LNCAP (cell line): ENCODE data around the gene EWSR1.
A peak's percentile ranks its signal among the peaks of the same experiment; 100 is the strongest.

Experiments
- TF ChIP-seq, protein P1 (sequence below): fragments of 450-650 bp; IDR thresholded peaks from 2 replicates; pipeline ENCODE4 v1.5.1; 2017; ENCODE audit warnings: mild to moderate bottlenecking

EWSR1 gene

GRCh38 chr22:29302681-29303465, 34.8 kb downstream of the EWSR1 start:
- TF ChIP-seq, protein P1, sequence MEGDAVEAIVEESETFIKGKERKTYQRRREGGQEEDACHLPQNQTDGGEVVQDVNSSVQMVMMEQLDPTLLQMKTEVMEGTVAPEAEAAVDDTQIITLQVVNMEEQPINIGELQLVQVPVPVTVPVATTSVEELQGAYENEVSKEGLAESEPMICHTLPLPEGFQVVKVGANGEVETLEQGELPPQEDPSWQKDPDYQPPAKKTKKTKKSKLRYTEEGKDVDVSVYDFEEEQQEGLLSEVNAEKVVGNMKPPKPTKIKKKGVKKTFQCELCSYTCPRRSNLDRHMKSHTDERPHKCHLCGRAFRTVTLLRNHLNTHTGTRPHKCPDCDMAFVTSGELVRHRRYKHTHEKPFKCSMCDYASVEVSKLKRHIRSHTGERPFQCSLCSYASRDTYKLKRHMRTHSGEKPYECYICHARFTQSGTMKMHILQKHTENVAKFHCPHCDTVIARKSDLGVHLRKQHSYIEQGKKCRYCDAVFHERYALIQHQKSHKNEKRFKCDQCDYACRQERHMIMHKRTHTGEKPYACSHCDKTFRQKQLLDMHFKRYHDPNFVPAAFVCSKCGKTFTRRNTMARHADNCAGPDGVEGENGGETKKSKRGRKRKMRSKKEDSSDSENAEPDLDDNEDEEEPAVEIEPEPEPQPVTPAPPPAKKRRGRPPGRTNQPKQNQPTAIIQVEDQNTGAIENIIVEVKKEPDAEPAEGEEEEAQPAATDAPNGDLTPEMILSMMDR: no peak

GRCh38 chr22:29305836-29306174, 37.7 kb downstream of the EWSR1 start:
- TF ChIP-seq, protein P1: no peak

DNA sequence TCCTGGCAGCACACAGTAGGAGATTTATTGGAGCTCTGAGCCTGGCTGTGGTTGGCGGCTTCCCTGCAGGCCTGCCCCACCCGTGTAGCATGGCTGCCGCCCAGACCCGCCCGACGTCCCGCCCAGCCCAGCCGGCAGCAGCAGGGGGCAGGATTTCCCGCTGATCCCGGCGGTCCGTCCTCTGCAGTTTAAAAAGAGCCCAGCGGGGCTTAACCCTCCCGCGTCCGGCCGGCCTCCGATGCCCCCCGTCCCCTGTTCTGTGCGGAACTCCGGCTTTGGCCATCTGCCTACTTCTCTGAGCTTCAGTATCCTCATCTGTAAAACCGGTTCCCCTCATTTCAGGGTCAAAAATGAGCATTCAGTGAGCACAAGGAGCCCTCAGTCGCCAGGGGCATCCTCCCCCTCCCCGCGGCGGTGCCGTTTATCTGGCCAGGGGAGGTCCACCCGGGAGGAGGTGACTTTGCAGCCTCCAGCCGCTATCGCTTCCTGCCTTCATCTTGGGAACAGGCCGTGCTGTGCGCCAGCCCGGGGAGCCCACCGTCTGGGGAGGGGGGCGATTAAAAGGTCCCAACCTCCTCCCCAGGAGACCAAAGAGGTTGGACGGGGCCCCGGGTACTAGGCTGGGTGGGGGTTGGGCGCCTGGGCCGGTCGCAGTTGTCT, 38.2 kb downstream of the EWSR1 start, which contains the start of gene GAS2L1:
TSS of gene GAS2L1 (plus strand) at position 476 of the 660 bp plus-strand sequence. CDS start 1,456 bp downstream, outside the sequence.
- TF ChIP-seq, protein P1: peak; percentile 46; the same call in 1 of the 2 replicates

DNA sequence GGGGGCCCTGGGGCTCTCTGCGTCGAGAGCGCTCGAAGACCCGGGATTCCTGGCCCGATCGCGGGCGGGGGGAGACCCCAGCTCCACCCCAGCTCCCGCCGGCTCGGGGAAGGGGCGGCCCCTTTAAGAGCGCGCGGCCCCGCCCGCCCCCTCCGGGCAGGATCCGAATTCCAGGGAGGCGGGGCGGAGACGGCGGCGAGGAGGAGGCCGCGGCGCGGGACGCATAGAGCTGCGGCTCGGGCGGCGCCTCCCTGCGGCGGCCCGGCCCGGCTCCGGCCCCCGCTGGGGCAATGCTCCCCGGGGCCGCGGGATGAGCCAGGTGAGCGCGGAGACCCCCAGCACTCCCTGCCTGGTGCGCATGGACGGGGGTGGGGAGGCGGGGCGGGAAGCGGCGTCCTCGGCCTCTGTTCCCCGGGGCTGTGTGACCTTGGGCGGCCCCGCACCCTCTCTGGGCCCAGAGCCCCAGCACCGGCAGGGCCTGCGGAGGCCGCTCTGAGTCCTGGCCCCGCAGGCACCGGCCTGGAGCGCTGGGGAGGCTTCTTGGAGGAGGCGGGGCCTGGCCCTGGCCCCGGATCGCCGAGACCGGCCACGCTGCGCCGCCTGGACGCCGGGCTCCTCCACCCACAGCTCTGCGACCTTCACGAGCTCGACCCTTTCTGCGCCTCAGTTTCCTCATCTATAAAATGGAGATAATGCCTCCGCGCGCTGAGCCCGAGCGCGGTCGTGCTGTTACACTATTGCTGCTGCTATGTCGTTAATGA, 38.9 kb downstream of the EWSR1 start:
- TF ChIP-seq, protein P1: 0 out of 2 replicates have a peak, but pooled peaks have one; percentile 25

GRCh38 chr22:29307596-29308147, 39.6 kb downstream of the EWSR1 start:
- TF ChIP-seq, protein P1: no peak

- TF ChIP-seq, protein P1: no peak
Measured at GRCh38 chr22:29308148-29308790, 40.2 kb downstream of the EWSR1 start.

DNA sequence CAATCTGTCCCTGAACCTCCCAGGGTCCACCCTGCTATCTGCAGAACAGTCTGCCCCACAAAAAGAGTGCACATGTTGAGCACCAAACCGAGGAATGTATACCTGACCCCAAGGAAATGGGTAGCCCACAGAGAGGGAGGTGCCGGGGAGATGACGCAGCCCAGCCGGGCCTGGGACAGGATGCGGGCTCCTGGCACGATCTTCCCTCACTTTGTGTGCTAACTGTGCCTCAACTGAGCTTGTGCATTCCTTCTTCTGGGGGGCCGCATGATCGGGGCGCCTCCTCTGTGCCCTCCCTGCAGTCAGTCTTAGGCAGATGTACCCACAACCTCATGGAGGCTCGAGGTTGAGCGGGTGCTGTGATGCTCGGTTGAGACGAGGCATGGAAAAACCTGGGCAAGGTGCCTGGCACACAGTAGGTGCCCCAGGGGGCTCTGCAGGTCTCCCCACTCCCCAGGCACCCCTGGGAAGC, 40.8 kb downstream of the EWSR1 start:
- TF ChIP-seq, protein P1: no peak
